K562 (cell line): ENCODE results near the gene PRKAA1. TPM values are rescaled to one million over a fixed set of nuclear protein-coding genes. Genes with fewer than 3 reads are reported as not detected.

Experiments used
- ATAC-seq: fragments of 200-7000 bp; cut with Tn5 transposase; 3 replicates; pipeline ENCODE4 v1.9.1; 2020; ENCODE audit warnings: moderate library complexity
- BruUV-seq: library from RNA; stranded (reverse); fragments of 400-500 nt; replicated peaks from 2 replicates; lab custom pipeline; 2021; lab: Mats Ljungman, UMichigan
- CTCF ChIA-PET: fragments of 300-600 bp; formaldehyde crosslinking; extraction: SDS; loops from one replicate; lab custom pipeline; 2021; ENCODE audit warnings: low intra/inter-chr PET ratio; lab: Yijun Ruan, JAX
- POLR2A ChIA-PET: fragments of 300-600, 350-650 bp; sonication (Branson Sonifier 250); formaldehyde crosslinking; extraction: SDS; loops from one replicate; lab custom pipeline; 2021; ENCODE audit warnings: antibody characterized with exemption, inconsistent platforms; lab: Yijun Ruan, JAX
- DNase-seq, 4 experiments: peaks; one replicate each; pipeline versions ENCODE4 v3.0.0 to v3.0.0-alpha.2; 2011 to 2018; ENCODE audit warnings: low spot score in 3 of 4, mixed read lengths in 3 of 4; ENCODE audit errors: extremely low read depth in 1 of 4
- FAIRE-seq: peaks from 2 replicates; lab custom pipeline; 2011; peaks lifted over from hg19 to GRCh38; lab: Jason Lieb, UNC
- H2AFZ ChIP-seq: 2 replicates; pipeline ENCODE4 v1.6.0; 2011; ENCODE audit warnings: low read depth, low read length, control low read depth, inconsistent platforms
- H3K27ac ChIP-seq: fragments of 200-600 bp; 3 replicates; pipeline ENCODE4 v1.8.0; 2011; ENCODE audit warnings: low read depth, mild to moderate bottlenecking, control low read depth, inconsistent platforms, low read length, moderate library complexity, mixed read lengths; ENCODE audit errors: extremely low read depth
- H3K27me3 ChIP-seq, 2 experiments: fragments of 300-600 bp in 1 of 2; 2 replicates in 1 of 2; 3 replicates in 1 of 2; pipeline versions ENCODE4 v1.6.0 to v1.8.0; 2011; ENCODE audit warnings: inconsistent platforms in 2 of 2, low read length in 2 of 2, mild to moderate bottlenecking in 1 of 2, mixed read lengths in 1 of 2, moderate library complexity in 1 of 2; ENCODE audit not compliant: control insufficient read depth in 2 of 2, insufficient read depth in 2 of 2
- H3K36me3 ChIP-seq: fragments of 300-600 bp; 3 replicates; pipeline ENCODE4 v1.8.0; 2011; ENCODE audit warnings: mild to moderate bottlenecking, low read length, inconsistent platforms; ENCODE audit not compliant: control insufficient read depth, insufficient read depth
- H3K4me1 ChIP-seq, 2 experiments: fragments of 200-600 bp in 1 of 2; replicated peaks in 1 of 2; 2 replicates in 1 of 2; 3 replicates in 1 of 2; pipeline versions ENCODE4 v1.5.1 to v1.8.0; 2011; ENCODE audit warnings: inconsistent platforms in 2 of 2, low read length in 2 of 2, mild to moderate bottlenecking in 1 of 2, mixed read lengths in 1 of 2, moderate library complexity in 1 of 2; ENCODE audit not compliant: control insufficient read depth in 2 of 2, insufficient read depth in 2 of 2
- H3K4me2 ChIP-seq: 2 replicates; pipeline ENCODE4 v1.6.1; 2011; ENCODE audit warnings: low read length, control low read depth, inconsistent platforms, mixed read lengths; ENCODE audit not compliant: insufficient read depth
- H3K4me3 ChIP-seq: fragments of 200-600 bp; sonication (generic), shearing (Covaris generic); 2 replicates; pipeline ENCODE4 v1.5.1; 2016; ENCODE audit warnings: control low read depth, inconsistent platforms
- H3K79me2 ChIP-seq: fragments of 200-600 bp; 3 replicates; pipeline ENCODE4 v1.8.0; 2011; ENCODE audit warnings: low read length, inconsistent platforms; ENCODE audit not compliant: control insufficient read depth, insufficient read depth
- H3K9ac ChIP-seq, 2 experiments: 2 replicates each; pipeline versions ENCODE4 v1.6.0 to v1.6.1; 2011; ENCODE audit warnings: low read depth in 2 of 2, low read length in 2 of 2, control low read depth in 1 of 2, inconsistent platforms in 1 of 2, mild to moderate bottlenecking in 1 of 2, mixed read lengths in 1 of 2; ENCODE audit not compliant: insufficient read depth in 1 of 2
- H3K9me1 ChIP-seq: one replicate; pipeline ENCODE4 v1.6.0; 2011; ENCODE audit warnings: inconsistent platforms, mild to moderate bottlenecking, low read length, moderate library complexity; ENCODE audit not compliant: control insufficient read depth, insufficient read depth
- H3K9me3 ChIP-seq: replicated peaks from 2 replicates; pipeline ENCODE4 v1.5.1; 2011; ENCODE audit warnings: low read depth, low read length, inconsistent platforms; ENCODE audit not compliant: control insufficient read depth, insufficient read depth
- H4K20me1 ChIP-seq: replicated peaks from 2 replicates; pipeline ENCODE4 v1.6.1; 2011; ENCODE audit warnings: low read length, inconsistent platforms, mixed read lengths; ENCODE audit not compliant: control insufficient read depth, insufficient read depth
- CBFA2T3 ChIP-seq: fragments of 450-650 bp; IDR thresholded peaks from 2 replicates; pipeline ENCODE4 v1.6.1; 2017
- ID3 ChIP-seq, 2 experiments: fragments of 250-450 bp in 1 of 2; fragments of 450-650 bp in 1 of 2; sonication (Bioruptor Pico) in 1 of 2; IDR thresholded peaks; 2 replicates each; pipeline versions ENCODE4 v1.6.1 to v1.8.0; 2016 to 2021; ENCODE audit warnings: mild to moderate bottlenecking in 2 of 2, moderate library complexity in 2 of 2, missing compliant biosample characterization in 1 of 2, missing genetic modification characterization in 1 of 2
- PCBP2 ChIP-seq: fragments of 200-400 bp; formaldehyde crosslinking; IDR thresholded peaks from 2 replicates; pipeline ENCODE4 v1.6.1; 2018; ENCODE audit warnings: low read length, low read depth, mild to moderate bottlenecking, moderate library complexity; ENCODE audit not compliant: poor library complexity, severe bottlenecking
- TCF3 ChIP-seq: sonication (generic); formaldehyde crosslinking; IDR thresholded peaks from 2 replicates; pipeline ENCODE4 v1.4.0; 2020; ENCODE audit warnings: mild to moderate bottlenecking, missing genetic modification reagents
- ZBTB49 ChIP-seq: sonication (generic); formaldehyde crosslinking; IDR thresholded peaks from 2 replicates; pipeline ENCODE4 v1.8.0; 2022; ENCODE audit warnings: missing genetic modification reagents, mild to moderate bottlenecking, borderline replicate concordance
- in situ Hi-C: fragments of 300-500 bp; cut with MboI; formaldehyde crosslinking; loops from 4 replicates; pipeline ENCODE4 v1.15.0; 2018; ENCODE audit warnings: inconsistent platforms, mixed read lengths
- intact Hi-C: fragments of 100-400 bp; cut with micrococcal nuclease; formaldehyde crosslinking; loops from 2 replicates; pipeline ENCODE4 v1.14.2; 2022
- polyA plus RNA-seq, 8 experiments: library from polyadenylated mRNA; depleted of rRNA in 4 of 8; stranded (reverse) in 5 of 8; unstranded in 3 of 8; fragments of >200 nt; fragmentation: Nextera tagmentation in 2 of 8; fragmentation: Illumina TruSeq in 1 of 8; extraction: Ambion mirVana in 2 of 8; extraction: Trizol in 1 of 8; gene quantifications; 2 replicates each; pipeline versions ENCODE4 v1.2.1 to v1.2.3, GENCODE V29; 2011 to 2014; ENCODE audit warnings: inconsistent platforms in 1 of 8, missing spikeins in 1 of 8
- total RNA-seq, 7 experiments: library from RNA; depleted of rRNA in 6 of 7; stranded (reverse); fragments of >200 nt in 6 of 7; fragmentation: Illumina TruSeq in 2 of 7; extraction: Trizol in 2 of 7; gene quantifications; 2 replicates each; pipeline versions ENCODE4 v1.2.1 to v1.2.3, GENCODE V29; 2011 to 2021; ENCODE audit warnings: low replicate concordance in 1 of 7

PRKAA1 gene
- total and polyA plus RNA-seq, 9 of the 15 experiments (the other 6 are each of a cell fraction or from before 2014, with no cell fraction given) = 24.5 to 84.0 (median 51.4) TPM

GRCh38 chr5:40735609-40736008 is 62.6 kb downstream of the PRKAA1 start:
- CTCF ChIA-PET = interaction anchor here (0.5 to 2.0 kb wide), 7 partner anchors 9 to 1157 kb away, joined by 3 to 9 read pairs (median 4); no protein-coding TSS in a partner anchor
- Histone ChIP-seq H2AFZ (no peak overlapping the region), H3K4me2 (no peak overlapping the region), H3K4me3 (no peak overlapping the region), H3K9ac (no peak overlapping the region), H3K27me3 (no peaks in the 10 kb centered on the region), H3K4me1 (peaks cover 0 to 7% of the 10 kb centered on the region in 2 experiments; a peak in 2 of 5 replicates), H3K36me3 (peaks cover 3% of the 10 kb centered on the region; the same call in 1 of the 3 replicates), H3K9me1 (no peaks in the 10 kb centered on the region), H3K79me2 (no peaks in the 10 kb centered on the region), H4K20me1 (peaks cover 3% of the 10 kb centered on the region; the same call in 1 of the 2 replicates), H3K27ac (no peak overlapping the region), H3K9me3 (peaks cover 3% of the 10 kb centered on the region; the same call in 1 of the 2 replicates)
- intact Hi-C loops = loop anchor here (1.0 to 5.0 kb wide), 4 partner anchors 47 to 1021 kb away; no protein-coding TSS in a partner anchor
- in situ Hi-C loops = no loop called here
- ATAC-seq (no peak), DNase-seq (peak in 1 of 4 experiments; percentile 16), FAIRE-seq (no peak)
- BruUV-seq = no TSS peak
- TF ChIP-seq TCF3 (CRISPR knock-in tag) = peak; percentile 62
- no peak for TF ChIP-seq PCBP2
- TF ChIP-seq CBFA2T3 = peak; percentile 54
- no peak for TF ChIP-seq ID3 (CRISPR knock-in tag; IDR thresholded peaks at IDR 0.05)
- TF ChIP-seq ID3 (tag; IDR thresholded peaks at IDR 0.05) = peak; percentile 99
- no peak for TF ChIP-seq ZBTB49
- POLR2A ChIA-PET = interaction anchor here (0.6 kb wide), 1 partner anchor 388 kb away, joined by 3 read pairs; no protein-coding TSS in a partner anchor
